ENCODE data around the gene EIF5A.

Gene EIF5A
- 145 to 240 (median 170) reads per million in 4 donors for total RNA-seq

GRCh38 chr17:7306911-7307685, at the start of gene EIF5A:
Gene EIF5A, plus strand, starts transcription at chr17:7307628. Its CDS starts 2,008 bp downstream, at chr17:7309636.
- peak; percentile 100 for DNase-seq

- DNase-seq: peak in 1 of 5 donors; percentile 43
Observed at GRCh38 chr17:7258731-7259554, 48.5 kb upstream of the EIF5A start.

- DNase-seq: no peak
Observed at GRCh38 chr17:7259555-7259889, 47.9 kb upstream of the EIF5A start.

GRCh38 chr17:7260151-7260550, 47.3 kb upstream of the EIF5A start:
- no peak for DNase-seq

- DNase-seq: peak in 2 of 5 donors; percentile 25 to 56
Observed at GRCh38 chr17:7260651-7261378, 46.6 kb upstream of the EIF5A start.

- DNase-seq: peak in 2 of 5 donors; percentile 16 to 20
Observed at GRCh38 chr17:7261379-7262191, 45.8 kb upstream of the EIF5A start.

GRCh38 chr17:7262192-7262934, 45.1 kb upstream of the EIF5A start, which contains the start of gene CLDN7:
Gene CLDN7, minus strand, starts transcription at chr17:7262478. Its CDS starts 435 bp downstream, at chr17:7262043.
- DNase-seq: no peak

GRCh38 chr17:7262935-7263800, 44.3 kb upstream of the EIF5A start:
- DNase-seq: no peak

GRCh38 chr17:7263801-7264078, 43.7 kb upstream of the EIF5A start:
- DNase-seq: no peak

GRCh38 chr17:7266784-7267183, 40.6 kb upstream of the EIF5A start:
- no peak for DNase-seq

- DNase-seq: no peak
Observed at GRCh38 chr17:7279448-7279847, 28.0 kb upstream of the EIF5A start.

- peak; percentile 67 to 83 (median 78) for DNase-seq
Observed at GRCh38 chr17:7280519-7281073, 26.8 kb upstream of the EIF5A start.

- DNase-seq: peak; percentile 68 to 85 (median 74)
Observed at GRCh38 chr17:7281074-7281952, 26.1 kb upstream of the EIF5A start, which contains the start of gene SLC2A4. Gene SLC2A4, plus strand, starts transcription at chr17:7281718. Its CDS starts 217 bp downstream, at chr17:7281935.

- no peak for DNase-seq
Observed at GRCh38 chr17:7281953-7282751, 25.3 kb upstream of the EIF5A start.

- no peak for DNase-seq
Observed at GRCh38 chr17:7282752-7283321, 24.6 kb upstream of the EIF5A start.

GRCh38 chr17:7283471-7284216, 23.8 kb upstream of the EIF5A start:
- no peak for DNase-seq

GRCh38 chr17:7284911-7285310, 22.5 kb upstream of the EIF5A start:
- no peak for DNase-seq
